Right atrium auricular region (tissue), 2 donors: ENCODE data around the gene CEP290. TPM values are rescaled to one million over a fixed set of nuclear protein-coding genes. Genes with fewer than 3 reads are reported as not detected.

ENCODE experiments used
- DNase-seq: peaks from one replicate; pipeline ENCODE4 v3.0.0-alpha.2; 2019; ENCODE audit warnings: low spot score
- H3K27ac ChIP-seq, 2 donors: fragments of 200-600 bp; sonication (generic); 1 replicate in 1 of 2; 2 replicates in 1 of 2; pipeline ENCODE4 v1.5.1; 2016 to 2019
- H3K27me3 ChIP-seq, 2 donors: fragments of 200-600 bp; sonication (generic); one replicate each; pipeline versions ENCODE4 v1.5.1 to v1.6.0; 2017 to 2019
- H3K36me3 ChIP-seq: fragments of 200-600 bp; sonication (generic); one replicate; pipeline ENCODE4 v1.5.1; 2016
- H3K4me1 ChIP-seq, 2 donors: fragments of 200-600 bp; sonication (generic); one replicate each; pipeline versions ENCODE4 v1.5.1 to v1.6.0; 2017 to 2019
- H3K4me3 ChIP-seq, 2 donors: fragments of 200-600 bp; sonication (generic); 1 replicate in 1 of 2; 2 replicates in 1 of 2; pipeline ENCODE4 v1.5.1; 2017 to 2019; ENCODE audit warnings: mild to moderate bottlenecking in 1 of 2, moderate library complexity in 1 of 2
- H3K9me3 ChIP-seq, 2 donors: fragments of 200-600 bp; sonication (generic); one replicate each; pipeline ENCODE4 v1.5.1; 2019
- CTCF ChIP-seq, 2 donors: fragments of 200-600 bp; sonication (generic); IDR thresholded peaks; one replicate each; pipeline ENCODE4 v1.5.1; 2019; ENCODE audit warnings: antibody characterized with exemption in 2 of 2
- total RNA-seq, 2 donors: library from RNA; depleted of rRNA; stranded (reverse); fragments of >200 nt; gene quantifications; one replicate each; pipeline ENCODE4 v1.1.0, GENCODE V29; 2016

The CEP290 gene
- total RNA-seq, 2 donors from 2014 or later: 5.9 to 8.7 TPM

GRCh38 chr12:88017964-88018363 lies 123.9 kb downstream of the CEP290 start:
- Histone ChIP-seq H3K36me3 (no peaks in the 10 kb centered on the region), H3K9me3 (no peaks in the 10 kb centered on the region), H3K27me3 (no peaks in the 10 kb centered on the region), H3K4me1 (no peaks in the 10 kb centered on the region), H3K27ac (no peak overlapping the region), H3K4me3 (no peak overlapping the region)
- no peak for TF ChIP-seq CTCF (IDR thresholded peaks at IDR 0.05)
- no peak for DNase-seq

- no peaks in the 10 kb centered on the region for H3K27me3 ChIP-seq
These were observed 126.1 kb downstream of the CEP290 start for GRCh38 chr12:88015825-88016224.

DNA sequence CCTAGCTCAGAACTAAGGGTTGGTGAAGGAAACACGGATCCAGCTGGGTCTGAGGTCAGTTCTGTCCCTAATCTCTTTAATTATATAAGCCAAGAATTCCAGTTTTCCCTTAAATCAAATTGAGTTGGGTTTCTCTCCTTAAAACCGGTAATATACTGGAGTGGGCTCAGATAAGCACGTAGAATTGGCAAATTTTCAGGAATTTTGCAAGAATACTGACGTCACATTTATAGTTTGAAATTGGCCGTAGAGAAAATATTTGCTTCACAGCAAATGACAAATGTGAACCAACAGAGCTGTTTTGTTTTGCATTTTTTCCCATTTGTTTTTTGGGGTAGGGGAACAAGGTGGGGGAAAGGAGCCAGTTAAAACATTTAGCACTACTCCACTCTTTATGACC lies 130.1 kb downstream of the CEP290 start:
- Histone ChIP-seq H3K27me3 (no peaks in the 10 kb centered on the region), H3K9me3 (no peaks in the 10 kb centered on the region), H3K27ac (no peak overlapping the region), H3K4me3 (no peak overlapping the region), H3K36me3 (no peaks in the 10 kb centered on the region), H3K4me1 (no peaks in the 10 kb centered on the region)
- no peak for DNase-seq
- TF ChIP-seq CTCF (IDR thresholded peaks at IDR 0.05): no peak

More at GRCh38 chr12:88015825-88016224, 126.1 kb downstream of the CEP290 start:
- Histone ChIP-seq H3K4me1 (no peaks in the 10 kb centered on the region), H3K27ac (no peak overlapping the region), H3K36me3 (no peaks in the 10 kb centered on the region), H3K9me3 (no peaks in the 10 kb centered on the region), H3K4me3 (no peak overlapping the region)
- TF ChIP-seq CTCF (IDR thresholded peaks at IDR 0.05): no peak
- no peak for DNase-seq

DNA sequence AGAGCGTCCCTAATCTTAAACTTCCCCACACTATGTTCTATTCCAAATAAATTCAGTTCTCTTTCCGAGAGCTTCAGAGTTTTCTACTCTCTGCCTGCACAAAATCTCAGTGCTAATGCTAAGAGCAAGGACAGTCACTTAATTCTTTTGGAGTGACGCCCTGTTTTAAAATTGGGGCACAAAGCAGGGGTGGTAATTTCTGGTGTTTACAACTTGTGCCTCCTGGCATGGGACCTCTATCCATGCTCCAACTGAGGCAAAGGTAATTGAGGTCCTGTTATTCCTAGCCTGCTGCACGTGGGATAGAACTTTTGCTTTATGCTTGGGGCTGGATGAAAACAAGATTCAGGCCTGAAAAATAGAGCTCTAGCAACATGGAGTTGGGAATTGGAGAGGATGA lies 135.5 kb downstream of the CEP290 start:
- H3K9me3 ChIP-seq: peaks cover 0 to 15% of the 10 kb centered on the region in 2 donors
- no peaks in the 10 kb centered on the region for H3K36me3 ChIP-seq
- H3K27me3 ChIP-seq: no peaks in the 10 kb centered on the region
- TF ChIP-seq CTCF (IDR thresholded peaks at IDR 0.05): no peak
- H3K27ac ChIP-seq: no peak overlapping the region
- DNase-seq: no peak
- H3K4me1 ChIP-seq: no peaks in the 10 kb centered on the region
- no peak overlapping the region for H3K4me3 ChIP-seq

DNA sequence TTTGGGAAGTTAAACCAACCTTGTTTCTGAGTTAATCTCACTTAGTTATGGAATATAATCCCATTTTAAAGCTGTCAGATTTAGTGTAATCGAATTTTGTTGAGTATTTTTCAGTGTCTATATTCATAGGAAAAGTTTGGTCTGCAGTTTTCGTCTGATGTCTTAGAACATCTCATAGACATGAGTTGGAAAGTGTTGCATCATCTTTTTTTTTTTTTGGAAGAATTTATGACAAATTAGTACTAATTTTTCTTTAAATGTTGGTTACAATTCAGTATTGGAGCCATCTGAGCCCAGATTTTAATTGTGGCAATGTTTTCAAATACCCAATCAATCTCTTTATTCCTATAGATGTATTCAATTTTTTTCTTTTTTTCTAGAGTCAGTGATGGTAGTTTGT lies 140.6 kb downstream of the CEP290 start:
- peaks cover 0 to 15% of the 10 kb centered on the region in 2 donors for H3K9me3 ChIP-seq
- TF ChIP-seq CTCF (IDR thresholded peaks at IDR 0.05): no peak
- H3K27me3 ChIP-seq: no peaks in the 10 kb centered on the region
- no peaks in the 10 kb centered on the region for H3K36me3 ChIP-seq
- H3K27ac ChIP-seq: no peak overlapping the region
- H3K4me1 ChIP-seq: no peaks in the 10 kb centered on the region
- DNase-seq: no peak
- no peak overlapping the region for H3K4me3 ChIP-seq

Other genes with a start within 250 kb of the CEP290 start
- not detected for gene C12orf50, start 112.7 kb downstream of the CEP290 start, total RNA-seq
- 10 to 100 TPM in 1 of 2 donors, 1 to 10 TPM in 1; 9.9 to 11.8 TPM for gene TMTC3, start 219 bp upstream of the CEP290 start, total RNA-seq